Progenitor cell of endocrine pancreas (in vitro differentiated cells): ENCODE results near the gene ABCC8. TPM values are rescaled to one million over a fixed set of nuclear protein-coding genes. Genes with fewer than 3 reads are reported as not detected.

Source experiments
- DNase-seq: peaks from one replicate; pipeline ENCODE4 v3.0.0; 2021; ENCODE audit warnings: low spot score; ENCODE audit not compliant: unreplicated experiment
- H3K27ac Mint-ChIP-seq: 2 replicates; pipeline ENCODE4 v1.8.0; 2021; ENCODE audit warnings: mild to moderate bottlenecking, moderate library complexity, mixed read lengths
- H3K27me3 Mint-ChIP-seq: 2 replicates; pipeline ENCODE4 v1.8.0; 2021; ENCODE audit warnings: mixed read lengths
- H3K36me3 Mint-ChIP-seq: 2 replicates; pipeline ENCODE4 v1.8.0; 2022; ENCODE audit warnings: mixed read lengths; ENCODE audit not compliant: insufficient read depth
- H3K4me1 Mint-ChIP-seq: 2 replicates; pipeline ENCODE4 v1.8.0; 2021; ENCODE audit warnings: low read depth, mixed read lengths
- H3K4me3 Mint-ChIP-seq: 2 replicates; pipeline ENCODE4 v1.8.0; 2021; ENCODE audit warnings: low read depth, mild to moderate bottlenecking, moderate library complexity, mixed read lengths
- H3K9me3 Mint-ChIP-seq: 2 replicates; pipeline ENCODE4 v1.8.0; 2021; ENCODE audit warnings: low read depth, mixed read lengths
- total RNA-seq: library from RNA; stranded (reverse); gene quantifications from 2 replicates; pipeline ENCODE4 v1.2.1, GENCODE V29; 2021
- TF ChIP-seq, protein P1 (sequence below): fragments of 200-600 bp; sonication (generic); IDR thresholded peaks from one replicate; pipeline ENCODE4 v1.5.0; 2021; ENCODE audit warnings: antibody characterized with exemption, mild to moderate bottlenecking; ENCODE audit not compliant: unreplicated experiment

ABCC8 gene
- total RNA-seq, 1 donor from 2014 or later, result 23.9 TPM

DNA sequence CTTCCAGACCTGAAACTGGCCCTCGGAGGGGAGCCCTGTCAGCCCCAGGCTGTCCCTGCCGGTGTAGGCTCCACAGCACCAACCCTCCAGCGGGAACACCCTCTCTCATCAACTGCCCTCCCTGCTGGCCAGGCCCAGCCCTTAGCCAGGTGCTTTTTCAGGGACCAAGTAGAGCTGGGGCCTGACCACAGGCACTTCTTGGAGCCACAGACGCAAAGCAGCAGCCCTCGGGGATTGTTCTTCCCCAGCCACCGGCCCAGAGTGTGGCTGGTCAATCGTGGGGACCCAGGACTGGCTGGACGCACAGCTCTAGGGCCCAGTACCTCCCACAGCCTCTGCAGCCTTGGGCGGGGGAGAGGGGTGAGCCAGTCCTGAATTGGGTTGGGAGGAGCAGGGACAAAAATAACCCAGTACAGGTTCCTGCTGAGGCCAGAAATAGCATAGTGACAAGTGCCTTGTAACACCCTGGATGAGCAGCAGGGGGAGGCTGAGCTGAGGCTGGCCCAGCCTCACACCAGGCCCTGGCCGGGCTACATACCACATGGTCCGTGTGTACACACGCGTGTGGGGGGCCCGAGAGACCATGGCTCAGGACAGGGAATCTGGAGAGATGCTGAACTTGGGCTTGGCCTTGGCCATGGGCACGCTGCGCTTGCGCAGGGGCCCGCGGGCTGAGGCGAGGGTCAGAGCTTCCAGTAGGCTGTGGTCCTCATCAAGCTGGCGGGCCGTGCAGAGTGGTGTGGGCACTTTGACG, 90.1 kb downstream of the ABCC8 start:
- Mint-ChIP-seq H3K27me3 (peaks cover 14% of the 10 kb centered on the region), H3K4me3 (peak overlapping the region; percentile 37), H3K9me3 (no peaks in the 10 kb centered on the region), H3K36me3 (peaks cover 3% of the 10 kb centered on the region), H3K27ac (no peak overlapping the region), H3K4me1 (no peaks in the 10 kb centered on the region)
- peak; percentile 40 for DNase-seq
- TF ChIP-seq, protein P1, sequence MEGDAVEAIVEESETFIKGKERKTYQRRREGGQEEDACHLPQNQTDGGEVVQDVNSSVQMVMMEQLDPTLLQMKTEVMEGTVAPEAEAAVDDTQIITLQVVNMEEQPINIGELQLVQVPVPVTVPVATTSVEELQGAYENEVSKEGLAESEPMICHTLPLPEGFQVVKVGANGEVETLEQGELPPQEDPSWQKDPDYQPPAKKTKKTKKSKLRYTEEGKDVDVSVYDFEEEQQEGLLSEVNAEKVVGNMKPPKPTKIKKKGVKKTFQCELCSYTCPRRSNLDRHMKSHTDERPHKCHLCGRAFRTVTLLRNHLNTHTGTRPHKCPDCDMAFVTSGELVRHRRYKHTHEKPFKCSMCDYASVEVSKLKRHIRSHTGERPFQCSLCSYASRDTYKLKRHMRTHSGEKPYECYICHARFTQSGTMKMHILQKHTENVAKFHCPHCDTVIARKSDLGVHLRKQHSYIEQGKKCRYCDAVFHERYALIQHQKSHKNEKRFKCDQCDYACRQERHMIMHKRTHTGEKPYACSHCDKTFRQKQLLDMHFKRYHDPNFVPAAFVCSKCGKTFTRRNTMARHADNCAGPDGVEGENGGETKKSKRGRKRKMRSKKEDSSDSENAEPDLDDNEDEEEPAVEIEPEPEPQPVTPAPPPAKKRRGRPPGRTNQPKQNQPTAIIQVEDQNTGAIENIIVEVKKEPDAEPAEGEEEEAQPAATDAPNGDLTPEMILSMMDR, result peak; percentile 58

- TF ChIP-seq, protein P1, result no peak
- Mint-ChIP-seq H3K27ac (no peak overlapping the region), H3K27me3 (peaks cover 8% of the 10 kb centered on the region), H3K4me3 (no peak overlapping the region), H3K9me3 (no peaks in the 10 kb centered on the region), H3K4me1 (no peaks in the 10 kb centered on the region), H3K36me3 (peaks cover 3% of the 10 kb centered on the region)
- no peak for DNase-seq
These were observed 90.7 kb downstream of the ABCC8 start for GRCh38 chr11:17385926-17386325.

DNA sequence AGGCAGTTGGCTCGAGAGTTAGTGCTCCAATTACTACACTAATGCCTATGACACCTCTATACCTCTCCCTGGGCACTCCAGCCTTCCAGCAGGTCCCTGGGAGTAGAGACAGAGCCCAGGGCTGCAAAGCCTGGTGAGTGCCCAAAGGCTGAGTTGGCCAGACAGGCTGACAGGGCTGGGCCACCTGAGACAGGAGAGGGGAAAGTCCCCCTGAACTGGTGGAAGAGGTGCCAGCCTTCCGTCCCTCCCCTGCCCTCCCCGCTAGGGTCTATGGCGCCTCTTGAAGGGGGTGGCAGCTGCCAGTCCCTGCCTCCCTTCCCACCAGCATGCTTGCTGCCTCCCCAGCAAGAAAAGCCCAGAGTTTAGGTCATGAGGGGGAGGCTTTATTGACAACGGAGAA, 91.2 kb downstream of the ABCC8 start:
- Mint-ChIP-seq H3K36me3 (peaks cover 3% of the 10 kb centered on the region), H3K9me3 (no peaks in the 10 kb centered on the region), H3K4me3 (no peak overlapping the region), H3K27me3 (peaks cover 7% of the 10 kb centered on the region), H3K4me1 (no peaks in the 10 kb centered on the region), H3K27ac (no peak overlapping the region)
- DNase-seq, result no peak
- TF ChIP-seq, protein P1, result no peak

DNA sequence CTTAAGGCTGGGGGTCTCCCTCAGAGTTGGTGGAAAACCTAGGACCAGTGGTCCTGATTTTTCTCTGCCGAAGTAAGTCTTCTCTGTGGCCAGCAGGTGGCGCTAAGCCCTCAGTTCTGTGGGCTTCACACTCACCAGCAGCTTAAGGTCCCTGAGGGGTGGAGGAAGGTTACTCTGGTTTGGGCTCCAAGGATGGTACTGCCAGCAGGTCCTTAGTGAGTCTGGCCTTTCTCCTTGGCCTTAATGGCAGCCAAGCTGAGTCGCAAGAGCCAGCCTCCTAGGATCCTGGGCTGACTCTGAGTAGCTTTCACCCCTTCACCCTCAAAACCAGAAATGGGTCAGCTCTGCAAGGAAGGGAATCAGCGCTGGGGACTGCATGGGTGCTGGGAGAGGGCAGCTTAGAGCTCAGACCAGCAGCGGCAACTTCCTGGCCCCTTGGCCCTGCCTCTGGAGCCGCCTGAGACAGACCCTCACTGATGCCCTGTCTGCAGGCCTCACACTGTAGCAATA, 92.6 kb downstream of the ABCC8 start:
- Mint-ChIP-seq H3K9me3 (no peaks in the 10 kb centered on the region), H3K36me3 (peaks cover 3% of the 10 kb centered on the region), H3K27ac (no peak overlapping the region), H3K27me3 (peaks cover 2% of the 10 kb centered on the region), H3K4me1 (no peaks in the 10 kb centered on the region), H3K4me3 (no peak overlapping the region)
- DNase-seq, result peak; percentile 76
- TF ChIP-seq, protein P1, result peak; percentile 96

GRCh38 chr11:17383461-17383860, 93.2 kb downstream of the ABCC8 start:
- peaks cover under 1% of the 10 kb centered on the region for H3K9me3 Mint-ChIP-seq
- H3K36me3 Mint-ChIP-seq, result peaks cover 3% of the 10 kb centered on the region
- no peaks in the 10 kb centered on the region for H3K4me1 Mint-ChIP-seq
- H3K27me3 Mint-ChIP-seq, result peaks cover 2% of the 10 kb centered on the region
- H3K27ac Mint-ChIP-seq, result no peak overlapping the region
- TF ChIP-seq, protein P1, result no peak
- DNase-seq, result no peak
- H3K4me3 Mint-ChIP-seq, result no peak overlapping the region
